CD8-positive, alpha-beta memory T cell (primary cell): ENCODE results near the gene SLC6A20. TPM values are rescaled to one million over a fixed set of nuclear protein-coding genes. Genes with fewer than 3 reads are reported as not detected.
"Not testable (repeated sequence)": the region's sequence is repeated elsewhere in the genome, so short reads cannot be mapped to it uniquely, and the experiment has no call there.

ENCODE experiments used
- CTCF ChIA-PET: fragments of 350-600 bp; sonication (Branson Sonifier 250); formaldehyde crosslinking; loops from one replicate; lab custom pipeline; 2021; ENCODE audit warnings: antibody characterized with exemption; lab: Charles Lee
- POLR2A ChIA-PET: fragments of 350-600 bp; sonication (Branson Sonifier 250); formaldehyde crosslinking; loops from one replicate; lab custom pipeline; 2021; ENCODE audit warnings: antibody characterized with exemption; lab: Charles Lee
- DNase-seq, 5 donors: peaks; one replicate each; pipeline versions ENCODE4 v3.0.0 to v3.0.0-alpha.2; 2020 to 2022; ENCODE audit warnings: mixed read lengths in 1 of 5
- H3K27ac ChIP-seq: one replicate; pipeline ENCODE4 v1.7.0; 2013; ENCODE audit warnings: low read depth, mild to moderate bottlenecking, low read length, moderate library complexity
- H3K27me3 ChIP-seq: 2 replicates; pipeline ENCODE4 v1.7.0; 2013; ENCODE audit warnings: low read length, mild to moderate bottlenecking; ENCODE audit not compliant: insufficient read depth, poor library complexity, severe bottlenecking
- H3K36me3 ChIP-seq: 2 replicates; pipeline ENCODE4 v1.7.0; 2013; ENCODE audit warnings: mild to moderate bottlenecking, low read length, moderate library complexity; ENCODE audit not compliant: insufficient read depth
- H3K4me1 ChIP-seq: 2 replicates; pipeline ENCODE4 v1.7.0; 2013; ENCODE audit warnings: mild to moderate bottlenecking, low read length, moderate library complexity; ENCODE audit not compliant: insufficient read depth
- H3K4me3 ChIP-seq: 2 replicates; pipeline ENCODE4 v1.7.0; 2013; ENCODE audit warnings: mild to moderate bottlenecking, low read length
- H3K9me3 ChIP-seq: 2 replicates; pipeline ENCODE4 v1.7.0; 2013; ENCODE audit warnings: mild to moderate bottlenecking, low read length
- H3K27ac Mint-ChIP-seq, 8 donors: one replicate each; pipeline ENCODE4 v1.8.0; 2020 to 2021; ENCODE audit warnings: mixed read lengths in 8 of 8, mild to moderate bottlenecking in 6 of 8, inconsistent platforms in 3 of 8, moderate library complexity in 3 of 8
- H3K27me3 Mint-ChIP-seq, 2 donors: one replicate each; pipeline ENCODE4 v1.8.0; 2020 to 2021; ENCODE audit warnings: mixed read lengths in 2 of 2, mild to moderate bottlenecking in 1 of 2, moderate library complexity in 1 of 2
- H3K36me3 Mint-ChIP-seq, 3 donors: one replicate each; pipeline ENCODE4 v1.8.0; 2020 to 2021; ENCODE audit warnings: mixed read lengths in 3 of 3, inconsistent platforms in 1 of 3, mild to moderate bottlenecking in 1 of 3
- H3K4me1 Mint-ChIP-seq, 3 donors: one replicate each; pipeline ENCODE4 v1.8.0; 2020 to 2021; ENCODE audit warnings: mixed read lengths in 3 of 3, inconsistent platforms in 1 of 3, mild to moderate bottlenecking in 1 of 3
- H3K4me3 Mint-ChIP-seq, 7 donors: one replicate each; pipeline ENCODE4 v1.8.0; 2020 to 2021; ENCODE audit warnings: mixed read lengths in 7 of 7, mild to moderate bottlenecking in 6 of 7, moderate library complexity in 4 of 7, inconsistent platforms in 2 of 7
- H3K9me3 Mint-ChIP-seq, 5 donors: one replicate each; pipeline ENCODE4 v1.8.0; 2020 to 2022; ENCODE audit warnings: mixed read lengths in 5 of 5, mild to moderate bottlenecking in 3 of 5, moderate library complexity in 2 of 5, inconsistent platforms in 1 of 5
- polyA plus RNA-seq: library from polyadenylated mRNA; unstranded; fragments of 300-500 nt; fragmentation: Illumina TruSeq; gene quantifications from one replicate; pipeline ENCODE4 v1.2.3, GENCODE V29; 2021
- total RNA-seq, 2 experiments: library from RNA; stranded (reverse); gene quantifications; one replicate each; pipeline ENCODE4 v1.2.3, GENCODE V29; 2021

The SLC6A20 gene
- total and polyA plus RNA-seq, 3 experiments from 2014 or later = not detected

DNA sequence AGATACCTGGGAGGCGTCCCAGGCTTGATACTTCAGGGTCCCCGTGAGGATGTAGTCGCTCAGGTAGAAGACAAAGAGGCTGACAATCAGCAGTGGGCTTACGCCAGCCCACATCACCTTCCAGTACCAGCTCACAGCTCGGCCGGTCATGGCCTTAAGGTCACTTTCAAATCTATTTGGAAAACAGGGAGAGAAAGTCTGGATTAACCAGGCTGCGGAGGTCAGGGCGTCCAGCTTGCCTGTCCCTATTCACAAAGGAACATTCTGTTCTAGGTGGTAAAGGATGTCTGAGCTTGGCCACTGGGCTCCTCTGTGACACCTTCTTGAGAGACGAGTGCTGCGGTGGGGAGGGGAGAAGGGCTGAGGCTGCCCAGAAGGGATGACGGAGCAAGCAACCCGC, 36.5 kb downstream of the SLC6A20 start:
- Mint-ChIP-seq H3K27me3 (peaks cover 4 to 6% of the 10 kb centered on the region in 2 donors), H3K9me3 (no peaks in the 10 kb centered on the region), H3K27ac (no peak overlapping the region), H3K36me3 (no peaks in the 10 kb centered on the region), H3K4me1 (peaks cover 2 to 5% (median 4%) of the 10 kb centered on the region in 3 donors), H3K4me3 (no peak overlapping the region)
- CTCF ChIA-PET = interaction anchor here (1.4 to 5.9 kb wide), 5 partner anchors 10 to 318 kb away, joined by 5 to 42 read pairs (median 12); no protein-coding TSS in a partner anchor
- Histone ChIP-seq H3K4me3 (no peak overlapping the region), H3K4me1 (no peaks in the 10 kb centered on the region), H3K9me3 (no peaks in the 10 kb centered on the region), H3K27me3 (no peaks in the 10 kb centered on the region), H3K27ac (no peak overlapping the region), H3K36me3 (no peaks in the 10 kb centered on the region)
- POLR2A ChIA-PET = no interaction called here
- no peak for DNase-seq

DNA sequence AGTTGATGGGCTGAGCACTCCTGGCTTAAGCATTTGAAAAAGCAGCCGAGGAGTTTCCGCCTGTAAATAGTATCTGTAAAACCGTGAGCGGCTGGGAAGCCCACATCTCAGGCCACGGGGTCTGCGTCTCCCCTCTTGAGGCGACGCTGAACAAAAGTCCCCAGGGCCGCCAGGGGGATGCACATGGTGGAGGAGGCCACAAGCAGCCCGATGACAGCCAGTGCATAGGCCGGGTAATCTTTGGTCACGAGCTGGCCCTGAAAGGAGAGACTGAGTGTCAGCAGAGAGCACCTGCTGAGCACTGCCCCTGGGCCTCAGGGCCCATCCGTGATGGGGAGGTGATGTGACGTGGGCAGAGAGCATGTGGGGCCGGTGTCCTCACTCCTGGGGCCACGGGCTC, 37.5 kb downstream of the SLC6A20 start:
- H3K4me3 ChIP-seq = no peak overlapping the region
- POLR2A ChIA-PET = no interaction called here
- CTCF ChIA-PET = interaction anchor here (2.7 to 5.9 kb wide), 3 partner anchors 171 to 319 kb away, joined by 12 to 42 read pairs (median 31); no protein-coding TSS in a partner anchor
- no peaks in the 10 kb centered on the region for H3K9me3 Mint-ChIP-seq
- H3K4me3 Mint-ChIP-seq = no peak overlapping the region
- H3K27ac Mint-ChIP-seq = no peak overlapping the region
- no peaks in the 10 kb centered on the region for H3K9me3 ChIP-seq
- no peak for DNase-seq
- peaks cover under 1 to 6% of the 10 kb centered on the region in 2 donors for H3K27me3 Mint-ChIP-seq
- H3K4me1 Mint-ChIP-seq = peaks cover 2 to 5% (median 4%) of the 10 kb centered on the region in 3 donors
- no peak overlapping the region for H3K27ac ChIP-seq
- no peaks in the 10 kb centered on the region for H3K27me3 ChIP-seq
- H3K36me3 ChIP-seq = no peaks in the 10 kb centered on the region
- H3K36me3 Mint-ChIP-seq = peaks cover 0 to 5% (median 0%) of the 10 kb centered on the region in 3 donors
- no peaks in the 10 kb centered on the region for H3K4me1 ChIP-seq

DNA sequence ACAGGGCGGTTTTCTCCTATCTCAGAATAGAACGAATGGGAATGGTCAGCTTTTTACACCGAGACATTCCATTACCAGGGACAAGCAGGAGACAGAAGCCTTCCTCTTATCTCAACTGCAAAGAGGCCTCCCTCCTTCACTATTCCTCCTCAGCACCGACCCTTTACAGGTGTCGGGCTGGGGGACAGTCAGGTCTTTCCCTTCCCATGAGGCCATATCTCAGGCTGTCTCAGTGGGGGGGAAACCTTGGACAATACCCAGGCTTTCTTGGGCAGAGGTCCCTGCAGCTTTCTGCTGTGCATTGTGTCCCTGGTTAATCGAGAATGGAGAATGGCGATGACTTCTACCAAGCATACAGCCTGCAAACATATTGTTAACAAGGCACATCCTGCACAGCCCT, 39.2 kb downstream of the SLC6A20 start:
- H3K4me3 Mint-ChIP-seq, H3K4me3 ChIP-seq, DNase-seq, H3K36me3 ChIP-seq, H3K9me3 Mint-ChIP-seq, H3K36me3 Mint-ChIP-seq, H3K4me1 ChIP-seq, H3K27me3 ChIP-seq, H3K27ac ChIP-seq, H3K27ac Mint-ChIP-seq, CTCF ChIA-PET, H3K9me3 ChIP-seq, H3K4me1 Mint-ChIP-seq, H3K27me3 Mint-ChIP-seq, POLR2A ChIA-PET: not testable (repeated sequence)

- Mint-ChIP-seq H3K27ac (no peak overlapping the region), H3K36me3 (peaks cover 0 to 5% (median 0%) of the 10 kb centered on the region in 3 donors), H3K4me3 (no peak overlapping the region), H3K27me3 (no peaks in the 10 kb centered on the region), H3K4me1 (peaks cover 0 to 1% (median under 1%) of the 10 kb centered on the region in 3 donors), H3K9me3 (no peaks in the 10 kb centered on the region)
- no peak for DNase-seq
- Histone ChIP-seq H3K36me3 (no peaks in the 10 kb centered on the region), H3K27me3 (no peaks in the 10 kb centered on the region), H3K27ac (no peak overlapping the region), H3K9me3 (no peaks in the 10 kb centered on the region), H3K4me1 (no peaks in the 10 kb centered on the region), H3K4me3 (no peak overlapping the region)
- POLR2A ChIA-PET = no interaction called here
- CTCF ChIA-PET = no interaction called here
Measured at GRCh38 chr3:45756055-45756454, 40.3 kb downstream of the SLC6A20 start.

DNA sequence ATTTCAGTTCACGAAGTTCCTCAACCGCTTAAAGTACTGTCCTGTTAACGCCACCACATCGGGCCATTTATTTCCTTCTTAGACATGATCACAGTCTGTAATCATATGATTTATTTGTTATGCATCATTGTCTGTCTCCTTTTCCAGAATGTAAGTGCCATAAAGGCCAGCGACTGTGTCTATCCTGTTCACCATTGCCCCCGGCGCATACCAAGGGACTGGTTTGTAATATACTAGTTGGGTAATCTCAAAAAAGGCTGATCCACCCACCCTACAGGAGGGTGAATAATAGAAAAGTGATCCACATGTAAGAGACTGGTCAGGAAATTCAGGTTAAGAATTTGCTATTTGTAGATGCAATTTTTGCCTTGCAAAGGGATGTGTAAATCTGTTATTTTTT, 41.9 kb downstream of the SLC6A20 start:
- Mint-ChIP-seq H3K27ac (peak overlapping the region in 2 of 8 donors; percentile 0 to 52), H3K27me3 (no peaks in the 10 kb centered on the region), H3K4me1 (no peaks in the 10 kb centered on the region), H3K9me3 (no peaks in the 10 kb centered on the region), H3K4me3 (no peak overlapping the region), H3K36me3 (peaks cover 0 to 5% (median 0%) of the 10 kb centered on the region in 3 donors)
- DNase-seq = no peak
- Histone ChIP-seq H3K9me3 (no peaks in the 10 kb centered on the region), H3K27ac (no peak overlapping the region), H3K4me3 (no peak overlapping the region), H3K27me3 (no peaks in the 10 kb centered on the region), H3K4me1 (no peaks in the 10 kb centered on the region), H3K36me3 (no peaks in the 10 kb centered on the region)
- ChIA-PET CTCF (interaction anchor here (1.1 kb wide), 1 partner anchor 167 kb away, joined by 3 read pairs; no protein-coding TSS in a partner anchor), POLR2A (no interaction called here)

GRCh38 chr3:45753095-45753494, 43.2 kb downstream of the SLC6A20 start:
- Histone ChIP-seq H3K9me3 (no peaks in the 10 kb centered on the region), H3K27ac (no peak overlapping the region), H3K4me1 (no peaks in the 10 kb centered on the region), H3K36me3 (no peaks in the 10 kb centered on the region), H3K27me3 (no peaks in the 10 kb centered on the region), H3K4me3 (no peak overlapping the region)
- H3K27ac Mint-ChIP-seq = no peak overlapping the region
- H3K27me3 Mint-ChIP-seq = no peaks in the 10 kb centered on the region
- ChIA-PET POLR2A (no interaction called here), CTCF (no interaction called here)
- peaks cover 0 to 5% (median 3%) of the 10 kb centered on the region in 3 donors for H3K36me3 Mint-ChIP-seq
- DNase-seq = no peak
- peaks cover 0 to 3% (median 0%) of the 10 kb centered on the region in 3 donors for H3K4me1 Mint-ChIP-seq
- H3K9me3 Mint-ChIP-seq = no peaks in the 10 kb centered on the region
- H3K4me3 Mint-ChIP-seq = peak overlapping the region in 1 of 7 donors; percentile 32

DNA sequence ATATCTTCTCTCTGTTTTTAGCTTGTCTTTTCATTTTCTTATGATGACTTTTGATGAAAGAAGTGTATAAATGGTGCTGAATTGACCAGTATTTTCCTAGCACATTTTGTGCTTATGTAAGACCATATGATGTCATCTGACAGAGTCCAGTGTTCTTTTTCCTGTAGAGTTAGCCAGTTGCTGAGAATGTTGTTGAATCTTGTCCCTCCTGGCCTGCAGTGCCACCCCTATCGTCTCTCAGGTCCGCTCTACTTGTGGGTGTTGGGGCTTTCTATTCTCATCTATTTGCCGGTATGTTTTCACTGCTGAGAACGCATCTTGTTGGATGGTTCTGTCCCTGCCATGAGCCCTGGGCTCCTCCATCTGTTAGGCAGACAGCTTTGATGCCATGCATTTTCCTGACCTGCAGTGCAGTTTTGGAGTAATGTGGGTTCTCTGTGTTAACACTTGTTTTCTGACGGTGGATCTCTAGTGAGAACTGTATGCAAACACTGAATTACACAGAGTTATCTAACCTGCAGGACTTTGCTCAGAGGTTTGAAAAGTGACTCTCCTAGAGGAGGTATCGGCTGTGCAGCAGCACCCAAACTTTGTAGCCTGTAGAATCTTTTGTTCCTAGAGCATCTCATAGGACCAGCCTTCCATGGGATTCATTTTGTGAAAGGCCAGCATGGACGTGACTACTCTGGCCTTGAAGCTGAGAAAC, 44.6 kb downstream of the SLC6A20 start:
- Histone ChIP-seq H3K4me1 (no peaks in the 10 kb centered on the region), H3K27ac (no peak overlapping the region), H3K4me3 (no peak overlapping the region), H3K9me3 (no peaks in the 10 kb centered on the region), H3K36me3 (no peaks in the 10 kb centered on the region), H3K27me3 (no peaks in the 10 kb centered on the region)
- DNase-seq = no peak
- H3K36me3 Mint-ChIP-seq = peaks cover 0 to 13% (median 7%) of the 10 kb centered on the region in 3 donors
- ChIA-PET CTCF (no interaction called here), POLR2A (no interaction called here)
- no peaks in the 10 kb centered on the region for H3K27me3 Mint-ChIP-seq
- H3K9me3 Mint-ChIP-seq = no peaks in the 10 kb centered on the region
- H3K4me3 Mint-ChIP-seq = no peak overlapping the region
- no peak overlapping the region for H3K27ac Mint-ChIP-seq
- H3K4me1 Mint-ChIP-seq = peaks cover 0 to 3% (median 0%) of the 10 kb centered on the region in 3 donors

DNA sequence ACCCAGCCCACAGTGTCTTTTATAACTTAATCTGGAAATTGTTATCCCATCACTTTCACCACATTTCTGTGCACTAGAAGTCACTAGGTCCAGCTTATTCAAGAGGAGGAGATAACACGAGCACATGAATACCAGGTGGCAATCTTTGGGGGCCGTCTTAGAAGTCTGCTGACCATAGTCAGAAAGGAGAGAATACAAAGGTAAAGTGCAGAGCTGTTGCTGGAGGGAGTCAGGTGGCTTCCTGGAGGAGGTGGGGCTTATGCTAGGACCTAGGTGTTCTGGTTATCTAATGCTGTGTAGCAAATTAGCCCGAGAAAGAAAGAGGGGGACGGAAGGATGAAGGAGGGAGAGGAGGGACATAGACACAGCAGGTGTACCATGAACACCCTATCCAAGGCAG, 46.5 kb downstream of the SLC6A20 start:
- H3K4me1 Mint-ChIP-seq = peaks cover 0 to 3% (median 0%) of the 10 kb centered on the region in 3 donors
- ChIA-PET CTCF (interaction anchor here (1.9 kb wide), 1 partner anchor 11 kb away, joined by 8 read pairs; no protein-coding TSS in a partner anchor), POLR2A (no interaction called here)
- no peak for DNase-seq
- H3K9me3 ChIP-seq = no peaks in the 10 kb centered on the region
- H3K27ac ChIP-seq = no peak overlapping the region
- H3K4me3 ChIP-seq = no peak overlapping the region
- H3K9me3 Mint-ChIP-seq = peaks cover 0 to 2% (median 0%) of the 10 kb centered on the region in 5 donors
- H3K4me1 ChIP-seq = no peaks in the 10 kb centered on the region
- no peak overlapping the region for H3K4me3 Mint-ChIP-seq
- peak overlapping the region in 1 of 8 donors; percentile 11 for H3K27ac Mint-ChIP-seq
- H3K27me3 ChIP-seq = no peaks in the 10 kb centered on the region
- H3K36me3 Mint-ChIP-seq = peaks cover 0 to 29% (median 13%) of the 10 kb centered on the region in 3 donors
- no peaks in the 10 kb centered on the region for H3K27me3 Mint-ChIP-seq
- peaks cover 4% of the 10 kb centered on the region for H3K36me3 ChIP-seq
